Measurements from ENCODE around the gene XKR7.
"Not testable (repeated sequence)": the region's sequence is repeated elsewhere in the genome, so short reads cannot be mapped to it uniquely, and the experiment has no call there.

The XKR7 gene, protein sequence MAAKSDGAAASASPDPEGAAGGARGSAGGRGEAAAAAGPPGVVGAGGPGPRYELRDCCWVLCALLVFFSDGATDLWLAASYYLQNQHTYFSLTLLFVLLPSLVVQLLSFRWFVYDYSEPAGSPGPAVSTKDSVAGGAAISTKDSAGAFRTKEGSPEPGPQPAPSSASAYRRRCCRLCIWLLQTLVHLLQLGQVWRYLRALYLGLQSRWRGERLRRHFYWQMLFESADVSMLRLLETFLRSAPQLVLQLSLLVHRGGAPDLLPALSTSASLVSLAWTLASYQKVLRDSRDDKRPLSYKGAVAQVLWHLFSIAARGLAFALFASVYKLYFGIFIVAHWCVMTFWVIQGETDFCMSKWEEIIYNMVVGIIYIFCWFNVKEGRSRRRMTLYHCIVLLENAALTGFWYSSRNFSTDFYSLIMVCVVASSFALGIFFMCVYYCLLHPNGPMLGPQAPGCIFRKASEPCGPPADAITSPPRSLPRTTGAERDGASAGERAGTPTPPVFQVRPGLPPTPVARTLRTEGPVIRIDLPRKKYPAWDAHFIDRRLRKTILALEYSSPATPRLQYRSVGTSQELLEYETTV

DNA sequence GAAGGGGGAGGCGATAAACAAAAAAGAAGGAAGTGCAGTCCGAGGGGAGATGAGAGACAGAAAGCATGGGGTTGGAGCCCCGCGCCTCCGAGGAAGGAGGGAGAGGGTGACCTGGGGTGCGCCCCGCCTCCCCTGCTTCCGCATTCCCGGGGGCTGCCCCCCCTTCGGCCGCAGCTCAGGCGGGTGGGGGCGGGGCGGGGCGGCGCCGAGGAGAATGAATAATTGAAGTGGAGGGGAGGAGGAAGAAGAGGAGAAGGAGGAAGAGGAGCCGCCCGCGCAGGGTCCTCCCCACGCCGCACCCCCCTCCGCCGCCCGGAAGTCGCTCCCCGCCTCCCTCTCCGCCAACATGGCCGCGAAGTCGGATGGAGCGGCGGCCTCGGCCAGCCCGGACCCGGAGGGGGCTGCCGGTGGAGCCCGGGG is at the start of gene XKR7:
Gene XKR7 (plus strand): TSS at position 322 of the 420 bp plus-strand sequence. CDS start 25 bp downstream, at position 347.
- DNase-seq: peak in 1 of 14 donors; percentile 71

DNA sequence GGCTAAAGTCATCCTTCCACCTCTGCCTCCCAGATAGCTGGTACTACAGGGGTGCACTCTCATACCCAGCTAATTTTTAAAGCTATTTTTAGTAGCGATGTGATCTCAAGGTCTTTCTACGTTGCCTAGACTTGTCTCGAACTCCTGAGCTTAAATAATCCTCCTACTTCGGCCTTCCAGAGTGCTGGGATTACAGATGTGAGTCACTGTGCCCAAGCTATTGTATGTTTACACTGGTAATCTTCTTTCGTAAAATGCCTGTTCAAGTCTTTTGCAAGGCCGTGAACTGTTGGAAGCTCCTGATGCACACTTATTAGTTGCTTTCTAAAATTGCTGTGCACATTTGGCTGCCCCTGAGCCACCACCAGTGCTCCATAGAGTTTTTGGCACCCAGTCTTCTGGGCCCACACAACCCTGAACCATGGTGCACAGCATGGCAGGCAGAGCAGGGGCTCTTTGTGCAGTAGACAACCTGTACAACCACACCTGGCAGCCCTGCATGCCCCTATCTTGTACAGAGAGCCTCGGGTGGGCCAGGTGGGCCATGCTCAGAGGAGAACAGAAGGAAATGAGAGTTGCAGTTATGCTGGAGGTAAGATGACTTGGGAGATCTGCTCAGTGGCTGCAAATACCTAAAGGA is 49.4 kb upstream of the XKR7 start:
- no peak for DNase-seq

DNA sequence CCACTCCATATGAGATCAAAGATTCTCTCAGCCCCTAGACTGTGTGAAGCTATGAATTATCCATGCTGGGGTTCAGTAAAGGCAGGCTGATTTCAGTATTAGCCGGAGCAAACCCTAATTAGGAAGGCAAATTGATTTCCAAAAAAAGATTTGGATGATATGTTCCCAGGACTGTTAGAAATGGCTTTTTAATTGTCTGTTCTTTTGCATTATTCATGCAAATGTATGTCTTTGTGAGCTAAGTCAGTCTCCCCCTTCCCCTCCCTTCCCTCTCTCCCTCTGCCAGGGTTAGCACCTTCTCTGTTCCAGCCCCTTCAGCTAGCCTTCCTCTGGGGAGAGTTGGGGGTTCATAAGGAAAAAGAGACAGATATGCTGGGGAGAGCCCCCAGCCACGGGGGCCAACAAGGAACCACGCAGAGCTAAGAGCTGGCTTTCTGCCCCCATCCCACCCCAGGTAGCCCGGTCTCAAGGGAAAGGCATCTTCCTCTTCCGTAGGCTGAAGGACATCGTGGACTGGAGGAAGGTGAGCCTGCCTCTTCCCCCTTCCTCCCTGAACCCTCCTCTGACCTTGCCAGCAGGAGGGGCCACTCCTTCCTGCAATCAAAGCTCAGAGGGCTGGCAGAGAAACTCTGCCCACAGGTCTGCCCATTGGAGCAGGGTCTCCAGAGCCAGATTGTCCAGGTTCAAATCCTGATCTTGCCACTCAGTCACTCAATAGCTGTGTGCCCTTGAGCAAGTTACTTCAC is 48.4 kb upstream of the XKR7 start:
- no peak for DNase-seq

DNA sequence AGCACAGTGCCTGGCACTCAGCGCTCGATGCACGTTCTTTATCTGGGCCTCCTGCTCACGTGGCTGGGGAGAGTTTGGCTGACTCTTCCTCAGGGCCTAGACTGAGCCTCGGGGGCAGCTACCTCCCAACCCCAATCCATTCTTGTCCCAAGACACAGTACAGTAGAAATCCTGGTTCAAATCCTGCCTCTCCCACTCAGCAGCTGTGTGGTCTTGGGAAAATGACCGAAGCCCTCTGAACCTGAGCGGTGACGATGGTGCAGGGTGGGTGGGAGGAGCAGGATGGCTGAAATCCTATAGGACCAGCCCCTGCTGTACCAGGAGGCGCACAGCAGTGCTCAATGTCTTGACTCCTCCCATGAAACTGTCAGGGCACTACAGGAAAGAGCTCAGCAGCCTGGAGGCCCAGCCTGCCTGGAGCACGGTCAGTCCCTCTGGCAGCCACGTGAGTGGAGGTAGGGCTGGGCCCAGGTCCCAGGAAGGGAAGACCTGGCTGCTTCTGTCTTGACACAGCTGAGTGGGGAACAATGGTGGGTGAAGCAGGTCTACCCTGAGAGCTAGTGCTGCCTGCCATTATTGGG is 47.6 kb upstream of the XKR7 start:
- no peak for DNase-seq

DNA sequence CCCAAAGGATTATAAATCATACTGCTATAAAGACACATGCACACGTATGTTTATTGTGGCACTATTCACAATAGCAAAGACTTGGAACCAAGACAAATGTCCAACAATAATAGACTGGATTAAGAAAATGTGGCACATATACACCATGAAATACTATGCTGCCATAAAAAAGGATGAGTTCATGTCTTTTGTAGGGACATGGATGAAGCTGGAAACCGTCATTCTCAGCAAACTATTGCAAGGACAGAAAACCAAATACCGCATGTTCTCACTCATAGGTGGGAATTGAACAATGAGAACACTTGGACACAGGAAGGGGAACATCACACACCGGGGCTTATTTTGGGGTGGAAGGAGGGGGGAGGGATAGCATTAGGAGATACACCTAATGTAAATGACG is 46.5 kb upstream of the XKR7 start:
- not testable (repeated sequence) for DNase-seq

- no peak for DNase-seq
Measured at GRCh38 chr20:31922181-31922580, 45.8 kb upstream of the XKR7 start.

GRCh38 chr20:31922588-31922987 is 45.4 kb upstream of the XKR7 start:
- no peak for DNase-seq

- DNase-seq: no peak
Measured at GRCh38 chr20:31923388-31924331, 44.3 kb upstream of the XKR7 start.

DNA sequence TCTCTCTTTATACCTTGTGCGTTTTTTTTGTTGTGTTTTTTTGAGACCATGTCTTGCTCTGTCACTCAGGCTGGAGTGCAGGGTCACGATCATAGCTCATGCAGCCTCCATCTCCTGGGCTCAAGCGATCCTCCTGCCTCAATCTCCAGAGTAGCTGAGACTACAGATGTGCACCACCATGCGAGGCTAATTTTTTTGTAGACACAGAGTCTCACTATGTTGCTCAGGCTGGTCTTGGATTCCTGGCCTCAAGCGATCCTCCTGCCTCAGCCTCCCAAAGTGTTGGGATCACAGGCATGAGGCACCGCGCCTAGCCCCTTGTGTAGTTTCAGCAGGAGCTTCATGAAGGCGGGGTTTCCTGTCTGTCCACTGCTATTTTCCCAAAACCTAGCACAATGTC is 43.4 kb upstream of the XKR7 start:
- no peak for DNase-seq

DNA sequence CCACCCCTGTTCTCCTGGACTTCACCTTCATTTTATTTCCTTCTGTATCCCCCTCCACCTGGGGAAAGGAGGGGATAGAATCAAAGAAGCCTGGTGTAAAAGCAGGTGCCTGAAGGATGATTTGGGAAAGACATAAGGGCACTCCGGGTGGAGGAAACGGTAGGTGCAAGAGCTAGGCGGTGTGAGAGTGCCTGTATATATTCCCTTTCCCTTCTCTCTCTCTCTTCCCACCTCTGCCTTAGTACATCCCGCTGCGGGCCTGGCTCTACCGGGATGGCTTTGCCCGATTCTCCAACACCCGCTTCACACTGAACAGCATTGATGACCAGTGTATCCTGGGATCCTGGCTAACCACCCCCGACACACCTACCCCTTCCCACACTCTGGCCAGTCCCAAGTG is 42.3 kb upstream of the XKR7 start:
- no peak for DNase-seq

DNA sequence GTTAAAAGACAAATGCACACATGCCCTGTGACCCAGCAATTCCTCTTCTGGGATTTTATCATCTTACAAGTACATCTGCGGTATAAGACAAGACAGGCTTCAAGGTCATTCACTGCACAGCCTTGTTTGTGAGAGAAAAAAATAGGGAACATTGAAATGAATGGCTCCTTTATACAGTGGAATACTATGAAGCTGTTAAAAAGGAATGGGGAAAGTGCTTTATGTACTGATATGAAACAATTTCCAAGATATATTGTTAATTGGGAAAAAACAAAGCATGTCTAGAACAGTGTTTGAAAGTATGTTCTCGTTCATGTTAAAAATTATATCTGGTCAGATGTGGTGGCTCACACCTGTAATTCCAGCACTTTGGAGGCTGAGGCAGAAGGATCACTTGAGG is 41.5 kb upstream of the XKR7 start:
- DNase-seq: no peak

- DNase-seq: no peak
Measured at GRCh38 chr20:31927627-31928159, 40.3 kb upstream of the XKR7 start.

DNA sequence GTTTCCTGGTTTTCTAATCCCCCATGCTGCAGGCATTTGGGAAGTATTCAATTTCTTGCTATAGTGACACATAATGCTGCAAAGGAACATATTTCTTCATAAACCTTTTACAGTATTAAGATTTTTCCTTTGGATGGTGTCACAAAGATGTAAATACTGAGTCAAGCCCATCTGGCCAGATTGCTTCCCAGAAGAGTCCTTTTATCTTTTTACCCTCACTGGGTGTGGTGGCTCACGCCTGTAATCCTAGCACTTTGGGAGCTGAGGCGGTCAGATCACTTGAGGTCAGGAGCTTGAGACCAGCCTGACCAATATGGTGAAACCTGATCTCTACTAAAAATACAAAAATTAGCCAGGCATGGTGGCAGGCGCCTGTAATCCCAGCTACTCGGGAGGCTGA is 38.3 kb upstream of the XKR7 start:
- not testable (repeated sequence) for DNase-seq

GRCh38 chr20:31930779-31931178 is 37.2 kb upstream of the XKR7 start:
- DNase-seq: no peak

DNA sequence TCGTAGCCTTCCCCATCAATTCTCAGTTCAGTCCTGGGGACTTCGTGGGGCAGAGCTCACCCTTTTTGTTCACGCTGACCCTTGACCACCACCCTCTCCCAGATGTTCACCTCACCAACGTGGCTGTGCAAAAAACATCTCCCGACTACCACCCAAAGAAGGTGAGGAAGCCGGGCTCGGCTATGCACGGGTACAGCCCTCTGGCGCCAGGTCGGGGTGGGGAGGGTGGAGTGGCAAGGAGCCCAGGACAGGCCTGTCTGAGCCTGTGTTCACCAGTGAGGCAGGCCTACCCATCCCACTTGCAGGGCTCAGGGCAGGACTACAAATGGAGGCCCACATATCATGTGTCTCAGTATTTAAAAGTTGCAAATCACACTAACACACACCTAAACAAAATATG is 34.3 kb upstream of the XKR7 start:
- no peak for DNase-seq

GRCh38 chr20:31934491-31934890 is 33.5 kb upstream of the XKR7 start:
- no peak for DNase-seq

GRCh38 chr20:31934968-31935764 is 32.8 kb upstream of the XKR7 start:
- no peak for DNase-seq

DNA sequence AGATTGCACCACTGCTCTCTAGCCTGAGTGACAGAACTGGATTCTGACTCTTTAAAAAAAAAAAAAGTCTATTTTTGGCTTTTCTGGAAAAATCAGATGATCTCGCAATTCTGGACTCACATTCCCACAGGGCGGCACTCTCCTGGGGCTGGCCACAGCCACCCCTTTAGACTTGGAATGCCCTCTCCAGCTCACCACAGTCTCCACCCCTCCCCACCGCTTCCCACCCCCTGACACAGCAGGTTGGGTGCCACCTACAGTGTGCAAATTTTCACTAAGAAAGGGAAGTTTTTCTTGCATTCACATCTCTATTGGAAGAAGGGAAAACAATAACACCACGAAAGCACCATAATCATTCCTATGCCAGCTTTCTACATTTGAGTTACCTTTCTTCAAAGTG is 31.5 kb upstream of the XKR7 start:
- no peak for DNase-seq

DNA sequence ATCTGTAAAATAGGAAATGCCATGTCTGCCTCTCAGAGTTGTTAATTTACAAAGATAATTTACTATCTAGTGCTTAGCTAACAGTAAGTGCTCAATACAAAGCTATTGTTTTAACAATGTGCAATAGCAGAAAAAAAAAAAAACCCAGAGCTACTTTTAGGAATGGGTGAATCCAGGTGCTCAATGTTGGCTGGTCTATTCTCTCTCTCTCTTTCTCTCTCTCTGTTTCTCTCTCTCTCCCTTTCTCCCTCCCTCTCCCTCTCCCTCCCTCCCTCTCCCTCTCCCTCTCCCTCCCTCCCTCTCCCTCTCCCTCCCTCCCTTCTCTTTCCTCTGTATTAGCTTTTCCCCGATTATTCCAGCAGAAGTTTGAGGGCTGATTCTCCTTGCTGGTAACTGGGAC is 30.1 kb upstream of the XKR7 start:
- DNase-seq: no peak

- no peak for DNase-seq
Measured at GRCh38 chr20:31939661-31940060, 28.3 kb upstream of the XKR7 start.
